ENCODE data around the gene UPK3A.

UPK3A gene

GRCh38 chr22:45318558-45319323 lies 34.0 kb downstream of the UPK3A start:
- TF ChIP-seq POLR2A (IDR thresholded peaks at IDR 0.05; ENCODE audit: extremely low read depth, insufficient read length), result no peak
- TF ChIP-seq CTCF (IDR thresholded peaks at IDR 0.05; ENCODE audit: low read depth, low read length), result no peak
- TF ChIP-seq MAX (IDR thresholded peaks at IDR 0.05; ENCODE audit: low read depth, low read length), result no peak
- TF ChIP-seq MYC (IDR thresholded peaks at IDR 0.05; ENCODE audit: low read depth, low read length), result no peak
- H3K4me3 ChIP-seq (ENCODE audit: low read depth, low read length), result peak overlapping the region; percentile 36
- peak; percentile 71 for DNase-seq (ENCODE audit: low read depth)

- no peak for DNase-seq (ENCODE audit: low read depth)
- H3K4me3 ChIP-seq (ENCODE audit: low read depth, low read length), result peak overlapping the region; percentile 36
- TF ChIP-seq MAX (IDR thresholded peaks at IDR 0.05; ENCODE audit: low read depth, low read length), result no peak
- no peak for TF ChIP-seq CTCF (IDR thresholded peaks at IDR 0.05; ENCODE audit: low read depth, low read length)
- no peak for TF ChIP-seq MYC (IDR thresholded peaks at IDR 0.05; ENCODE audit: low read depth, low read length)
Measured at GRCh38 chr22:45319324-45319685, 34.6 kb downstream of the UPK3A start.

GRCh38 chr22:45320357-45320976 lies 35.7 kb downstream of the UPK3A start:
- no peak for DNase-seq (ENCODE audit: low read depth)
- H3K4me3 ChIP-seq (ENCODE audit: low read depth, low read length), result no peak overlapping the region
- TF ChIP-seq MAX (IDR thresholded peaks at IDR 0.05; ENCODE audit: low read depth, low read length), result no peak
- no peak for TF ChIP-seq CTCF (IDR thresholded peaks at IDR 0.05; ENCODE audit: low read depth, low read length)
- TF ChIP-seq POLR2A (IDR thresholded peaks at IDR 0.05; ENCODE audit: extremely low read depth, insufficient read length), result no peak
- TF ChIP-seq MYC (IDR thresholded peaks at IDR 0.05; ENCODE audit: low read depth, low read length), result no peak

- no peak for TF ChIP-seq POLR2A (IDR thresholded peaks at IDR 0.05; ENCODE audit: extremely low read depth, insufficient read length)
- TF ChIP-seq MYC (IDR thresholded peaks at IDR 0.05; ENCODE audit: low read depth, low read length), result no peak
- no peak for TF ChIP-seq CTCF (IDR thresholded peaks at IDR 0.05; ENCODE audit: low read depth, low read length)
- TF ChIP-seq MAX (IDR thresholded peaks at IDR 0.05; ENCODE audit: low read depth, low read length), result no peak
- H3K4me3 ChIP-seq (ENCODE audit: low read depth, low read length), result no peak overlapping the region
- DNase-seq (ENCODE audit: low read depth), result no peak
Measured at GRCh38 chr22:45321827-45322226, 37.1 kb downstream of the UPK3A start.

GRCh38 chr22:45322873-45323525 lies 38.2 kb downstream of the UPK3A start:
- no peak overlapping the region for H3K4me3 ChIP-seq (ENCODE audit: low read depth, low read length)
- TF ChIP-seq POLR2A (IDR thresholded peaks at IDR 0.05; ENCODE audit: extremely low read depth, insufficient read length) (no peak), MAX (IDR thresholded peaks at IDR 0.05; ENCODE audit: low read depth, low read length) (no peak), MYC (IDR thresholded peaks at IDR 0.05; ENCODE audit: low read depth, low read length) (no peak), CTCF (IDR thresholded peaks at IDR 0.05; ENCODE audit: low read depth, low read length) (no peak)
- DNase-seq (ENCODE audit: low read depth), result no peak

Data from NB4 (cell line).